Erythroblast (primary cell): ENCODE results near the gene CPPED1.

ENCODE experiments used
- GATA1 ChIP-seq: IDR thresholded peaks from 2 replicates; pipeline ENCODE4 v1.6.1; 2011; ENCODE audit warnings: low read depth, mild to moderate bottlenecking, control low read depth, low read length, moderate library complexity
- POLR2A ChIP-seq: IDR thresholded peaks from 2 replicates; pipeline ENCODE4 v1.6.1; 2011; ENCODE audit warnings: mild to moderate bottlenecking, low read length

GRCh38 chr16:12784076-12784475 lies 19.6 kb downstream of the CPPED1 start:
- TF ChIP-seq POLR2A (no peak), GATA1 (no peak)
